HG02571 (cell line): ENCODE data around the gene PNMT.

Source experiments
- ATAC-seq: cut with Tn5 transposase; IDR thresholded peaks from one replicate; pipeline ENCODE4 v1.9.1; 2021; ENCODE audit warnings: mild to moderate bottlenecking, moderate library complexity; ENCODE audit not compliant: unreplicated experiment

The PNMT gene

GRCh38 chr17:39652587-39653315 lies 15.5 kb upstream of the PNMT start:
- no peak for ATAC-seq

GRCh38 chr17:39653316-39653661 lies 15.0 kb upstream of the PNMT start:
- ATAC-seq, result no peak

GRCh38 chr17:39653662-39654331 lies 14.5 kb upstream of the PNMT start:
- no peak for ATAC-seq

GRCh38 chr17:39655105-39655504 lies 13.1 kb upstream of the PNMT start:
- ATAC-seq, result no peak

GRCh38 chr17:39658346-39658745 lies 9.9 kb upstream of the PNMT start:
- ATAC-seq, result no peak

- no peak for ATAC-seq
Measured at GRCh38 chr17:39658760-39659159, 9.5 kb upstream of the PNMT start.

- ATAC-seq, result no peak
Measured at GRCh38 chr17:39659279-39660010, 8.8 kb upstream of the PNMT start.

GRCh38 chr17:39660011-39660360 lies 8.3 kb upstream of the PNMT start:
- ATAC-seq, result no peak

- no peak for ATAC-seq
Measured at GRCh38 chr17:39660397-39661385, 7.6 kb upstream of the PNMT start.

GRCh38 chr17:39661744-39662541 lies 6.3 kb upstream of the PNMT start:
- ATAC-seq, result no peak

- ATAC-seq, result no peak
Measured at GRCh38 chr17:39662551-39663339, 5.5 kb upstream of the PNMT start.

GRCh38 chr17:39663340-39663687 lies 4.9 kb upstream of the PNMT start:
- no peak for ATAC-seq

- no peak for ATAC-seq
Measured at GRCh38 chr17:39663688-39664580, 4.3 kb upstream of the PNMT start.

GRCh38 chr17:39664581-39665561 lies 3.4 kb upstream of the PNMT start, which contains the start of gene TCAP:
Gene TCAP (plus strand): TSS chr17:39665349. CDS start chr17:39665360, 11 bp downstream.
- ATAC-seq, result no peak

- ATAC-seq, result no peak
Measured at GRCh38 chr17:39665642-39666224, 2.5 kb upstream of the PNMT start.

GRCh38 chr17:39666231-39666600 lies 2.0 kb upstream of the PNMT start:
- no peak for ATAC-seq
